Measurements from ENCODE around the gene NOTCH2. TPM values are rescaled to one million over a fixed set of nuclear protein-coding genes. Genes with fewer than 3 reads are reported as not detected.

The NOTCH2 gene
- 81.3 and 95.2 TPM in 2 replicates for total RNA-seq

DNA sequence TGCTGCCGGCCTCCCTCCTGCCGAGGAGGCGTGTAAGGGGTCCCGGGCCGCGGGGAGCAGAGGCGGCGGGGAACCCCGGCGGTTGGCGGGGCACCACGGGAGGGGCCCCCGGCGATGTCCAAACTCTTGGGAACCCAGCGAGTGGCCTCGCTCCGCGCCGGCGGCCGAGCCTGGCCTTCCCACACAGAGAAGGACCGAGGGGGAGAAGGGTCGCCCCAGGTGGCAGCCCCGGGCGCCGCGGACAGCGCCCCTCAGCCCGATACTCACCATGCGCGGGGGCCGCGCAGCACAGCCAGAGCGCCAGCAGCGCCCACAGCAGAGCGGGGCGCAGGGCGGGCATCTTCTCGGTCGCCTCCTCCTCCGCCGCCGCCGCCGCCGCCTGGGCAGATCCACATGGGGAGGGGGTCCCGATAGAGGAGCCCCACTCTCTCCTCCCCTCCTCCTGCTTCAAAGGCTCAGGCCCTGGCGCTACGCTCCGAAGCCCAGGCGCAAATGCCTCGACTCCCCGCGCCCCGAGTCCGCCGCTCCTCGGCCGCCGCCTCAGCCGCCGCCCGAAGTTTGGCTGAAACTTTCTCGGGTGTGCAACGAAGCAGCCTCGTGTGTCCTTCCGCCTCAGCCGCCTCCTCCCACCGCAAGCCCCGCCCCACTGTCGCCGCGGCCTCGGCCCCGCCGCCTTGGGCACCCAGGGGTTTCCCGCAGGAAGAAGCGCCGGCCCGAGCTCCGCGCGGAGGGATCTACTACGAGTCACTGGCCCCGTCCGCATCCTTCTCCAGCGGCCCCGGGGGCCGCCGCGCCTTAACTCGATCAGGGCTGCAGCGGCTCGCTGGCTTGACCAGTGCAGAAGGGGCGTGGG is at the start of gene NOTCH2:
Gene NOTCH2 (minus strand): TSS at position 596 of the 853 bp plus-strand sequence. CDS start 256 bp downstream, at position 340.

DNA sequence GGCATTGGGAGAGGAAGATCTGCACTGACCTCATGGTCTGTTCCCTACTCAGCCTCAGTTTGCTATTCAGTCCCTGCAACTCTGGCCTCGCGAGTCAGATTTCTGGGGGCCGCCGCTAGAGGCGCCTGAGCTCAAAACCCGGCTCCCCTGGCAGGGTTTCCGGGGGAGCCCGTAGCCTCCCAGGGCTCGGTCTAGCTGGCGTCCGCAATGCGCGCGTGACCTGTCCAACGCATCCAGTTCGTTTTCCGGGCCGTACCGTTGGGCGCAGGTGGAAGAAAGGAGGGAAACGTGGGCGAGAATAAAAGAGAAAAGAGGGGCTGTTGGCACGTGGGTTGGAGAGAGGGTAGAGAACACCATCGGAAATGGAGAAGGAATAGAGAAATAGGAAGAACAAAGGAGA is 173.2 kb downstream of the NOTCH2 start, which contains the start of gene ADAM30:
Gene ADAM30 (minus strand): TSS at position 213 of the 400 bp plus-strand sequence. CDS start 179 bp downstream, at position 34.

Other genes starting within 250 kb of the NOTCH2 start
- gene ADAM30, start 173.1 kb downstream of the NOTCH2 start, total RNA-seq, result not detected in 2 replicates
- 53.0 and 57.6 TPM in 2 replicates for gene SEC22B, start 106.9 kb upstream of the NOTCH2 start, total RNA-seq

All from myometrial cell (primary cell).